Tibial nerve (tissue), 4 donors: Measurements from ENCODE around the gene SDK1. TPM values are rescaled to one million over a fixed set of nuclear protein-coding genes. Genes with fewer than 3 reads are reported as not detected.
A peak's percentile ranks its signal among the peaks of the same experiment; 100 is the strongest.

ENCODE experiments used
- DNase-seq, 2 donors: peaks; one replicate each; pipeline ENCODE4 v3.0.0-alpha.2; 2019; ENCODE audit warnings: low spot score in 2 of 2
- H3K27ac ChIP-seq, 4 donors: fragments of 200-600 bp; sonication (generic) in 3 of 4; one replicate each; pipeline ENCODE4 v1.5.1; 2017 to 2019; ENCODE audit warnings: mild to moderate bottlenecking in 1 of 4
- H3K27me3 ChIP-seq, 2 donors: fragments of 200-600 bp; sonication (generic) in 1 of 2; one replicate each; pipeline versions ENCODE4 v1.5.1 to v1.6.0; 2017 to 2019
- H3K36me3 ChIP-seq, 3 donors: fragments of 200-600 bp; sonication (generic); one replicate each; pipeline ENCODE4 v1.5.1; 2018 to 2019
- H3K4me1 ChIP-seq, 4 donors: fragments of 200-600 bp; sonication (generic) in 3 of 4; one replicate each; pipeline ENCODE4 v1.5.1; 2017 to 2019
- H3K4me3 ChIP-seq, 4 donors: fragments of 200-600 bp; sonication (generic) in 3 of 4; one replicate each; pipeline ENCODE4 v1.5.1; 2017 to 2019; ENCODE audit warnings: mild to moderate bottlenecking in 1 of 4, moderate library complexity in 1 of 4
- H3K9me3 ChIP-seq, 4 donors: fragments of 200-600 bp; sonication (generic) in 3 of 4; one replicate each; pipeline ENCODE4 v1.5.1; 2017 to 2019
- EP300 ChIP-seq, 2 donors: sonication (generic); formaldehyde crosslinking; IDR thresholded peaks; one replicate each; pipeline ENCODE4 v1.6.1; 2017; ENCODE audit warnings: antibody characterized with exemption in 2 of 2, mild to moderate bottlenecking in 1 of 2
- POLR2A ChIP-seq, 2 donors: fragments of 450-650 bp; IDR thresholded peaks; one replicate each; pipeline ENCODE4 v1.6.1; 2017; ENCODE audit warnings: antibody characterized with exemption in 2 of 2, mild to moderate bottlenecking in 2 of 2, moderate library complexity in 2 of 2
- WGBS, 2 donors: methylation state at CpG; one replicate each; pipeline ENCODE4 v1.1.5; 2018; 5-methylcytosine and 5-hydroxymethylcytosine counted together
- total RNA-seq, 4 donors: library from RNA; depleted of rRNA; stranded (reverse); fragments of >200 nt; gene quantifications; one replicate each; pipeline ENCODE4 v1.1.0, GENCODE V29; 2016
- TF ChIP-seq, protein P1 (sequence below), 5 experiments: fragments of 200-600 bp in 3 of 5; fragments of 450-650 bp in 2 of 5; sonication (generic) in 3 of 5; IDR thresholded peaks; one replicate each; pipeline ENCODE4 v1.5.1; 2016 to 2019; ENCODE audit warnings: antibody characterized with exemption in 5 of 5, mild to moderate bottlenecking in 3 of 5, moderate library complexity in 2 of 5

SDK1 gene
- total RNA-seq, 4 donors from 2014 or later, result 8.2 to 16.2 (median 12.9) TPM

- Histone ChIP-seq H3K27me3 (no peaks in the 10 kb centered on the region), H3K27ac (no peak overlapping the region), H3K9me3 (peaks cover 0 to 7% (median 0%) of the 10 kb centered on the region in 4 donors), H3K4me1 (no peaks in the 10 kb centered on the region), H3K36me3 (no peaks in the 10 kb centered on the region), H3K4me3 (no peak overlapping the region)
- DNase-seq, result no peak
- WGBS, 2 donors, result 85 to 86% methylated on average over 17 of the region's 17 CpGs
- TF ChIP-seq EP300 (IDR thresholded peaks at IDR 0.05), result no peak
- TF ChIP-seq, protein P1, sequence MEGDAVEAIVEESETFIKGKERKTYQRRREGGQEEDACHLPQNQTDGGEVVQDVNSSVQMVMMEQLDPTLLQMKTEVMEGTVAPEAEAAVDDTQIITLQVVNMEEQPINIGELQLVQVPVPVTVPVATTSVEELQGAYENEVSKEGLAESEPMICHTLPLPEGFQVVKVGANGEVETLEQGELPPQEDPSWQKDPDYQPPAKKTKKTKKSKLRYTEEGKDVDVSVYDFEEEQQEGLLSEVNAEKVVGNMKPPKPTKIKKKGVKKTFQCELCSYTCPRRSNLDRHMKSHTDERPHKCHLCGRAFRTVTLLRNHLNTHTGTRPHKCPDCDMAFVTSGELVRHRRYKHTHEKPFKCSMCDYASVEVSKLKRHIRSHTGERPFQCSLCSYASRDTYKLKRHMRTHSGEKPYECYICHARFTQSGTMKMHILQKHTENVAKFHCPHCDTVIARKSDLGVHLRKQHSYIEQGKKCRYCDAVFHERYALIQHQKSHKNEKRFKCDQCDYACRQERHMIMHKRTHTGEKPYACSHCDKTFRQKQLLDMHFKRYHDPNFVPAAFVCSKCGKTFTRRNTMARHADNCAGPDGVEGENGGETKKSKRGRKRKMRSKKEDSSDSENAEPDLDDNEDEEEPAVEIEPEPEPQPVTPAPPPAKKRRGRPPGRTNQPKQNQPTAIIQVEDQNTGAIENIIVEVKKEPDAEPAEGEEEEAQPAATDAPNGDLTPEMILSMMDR (IDR thresholded peaks at IDR 0.05), result no peak
- no peak for TF ChIP-seq POLR2A (IDR thresholded peaks at IDR 0.05)
These were observed 802.5 kb downstream of the SDK1 start for GRCh38 chr7:4103352-4104091.

GRCh38 chr7:4107839-4108238, 806.8 kb downstream of the SDK1 start:
- TF ChIP-seq, protein P1 (IDR thresholded peaks at IDR 0.05), result no peak
- Histone ChIP-seq H3K9me3 (peaks cover 0 to 7% (median 0%) of the 10 kb centered on the region in 4 donors), H3K36me3 (peaks cover 0 to 4% (median 0%) of the 10 kb centered on the region in 3 donors), H3K27ac (no peak overlapping the region), H3K4me1 (no peaks in the 10 kb centered on the region), H3K27me3 (no peaks in the 10 kb centered on the region), H3K4me3 (no peak overlapping the region)
- DNase-seq, result no peak
- WGBS, 2 donors, result 88 to 93% methylated on average over 11 of the region's 11 CpGs

GRCh38 chr7:4108951-4109350, 807.9 kb downstream of the SDK1 start:
- 86 to 92% methylated on average over 9 of the region's 9 CpGs for WGBS, 2 donors
- no peaks in the 10 kb centered on the region for H3K27me3 ChIP-seq
- H3K27ac ChIP-seq, result no peak overlapping the region
- no peak overlapping the region for H3K4me3 ChIP-seq
- DNase-seq, result no peak
- no peak for TF ChIP-seq POLR2A (IDR thresholded peaks at IDR 0.05)
- TF ChIP-seq, protein P1 (IDR thresholded peaks at IDR 0.05), result no peak
- TF ChIP-seq EP300 (IDR thresholded peaks at IDR 0.05), result no peak
- H3K36me3 ChIP-seq, result peaks cover 0 to 16% (median 0%) of the 10 kb centered on the region in 3 donors
- peaks cover 0 to 3% (median 0%) of the 10 kb centered on the region in 4 donors for H3K9me3 ChIP-seq
- H3K4me1 ChIP-seq, result no peaks in the 10 kb centered on the region

DNA sequence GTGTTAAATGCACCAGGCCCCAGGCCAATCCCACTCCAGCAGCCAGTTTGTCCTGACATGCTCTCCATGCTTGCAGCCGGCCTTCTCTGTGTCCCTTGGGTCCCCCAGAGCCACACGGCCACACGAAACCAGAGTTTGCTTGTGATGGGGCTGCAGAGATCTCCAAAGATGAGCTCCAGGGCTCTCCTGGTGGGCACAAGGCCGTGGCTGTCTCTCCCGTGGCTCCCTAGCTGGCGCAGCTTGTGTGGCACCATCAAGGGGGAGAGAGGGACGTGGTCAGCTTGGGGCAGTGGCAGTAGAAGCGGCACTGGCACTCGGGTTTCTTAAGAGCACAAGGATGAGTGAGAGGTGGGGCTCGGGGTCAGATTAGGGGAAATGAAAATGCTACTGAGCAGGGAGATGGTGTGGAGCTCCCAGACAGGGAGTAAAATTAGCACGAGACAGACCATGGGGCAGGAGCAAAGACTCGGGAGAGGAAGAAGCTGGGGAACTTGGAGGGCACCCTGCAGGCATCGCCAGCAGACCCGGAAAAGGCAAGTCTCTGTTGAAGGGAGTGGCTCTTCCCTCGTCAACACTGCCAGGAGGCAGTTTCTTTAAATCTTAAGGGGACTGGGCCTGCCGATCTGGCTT, 808.5 kb downstream of the SDK1 start:
- no peaks in the 10 kb centered on the region for H3K27me3 ChIP-seq
- H3K9me3 ChIP-seq, result no peaks in the 10 kb centered on the region
- peak in 1 of 2 donors; percentile 11 for DNase-seq
- no peak overlapping the region for H3K27ac ChIP-seq
- TF ChIP-seq, protein P1 (IDR thresholded peaks at IDR 0.05), result no peak
- TF ChIP-seq POLR2A (IDR thresholded peaks at IDR 0.05) (no peak), EP300 (IDR thresholded peaks at IDR 0.05) (no peak)
- 75 to 83% methylated on average over 16 of the region's 16 CpGs for WGBS, 2 donors
- no peaks in the 10 kb centered on the region for H3K4me1 ChIP-seq
- H3K4me3 ChIP-seq, result no peak overlapping the region
- peaks cover 0 to 22% (median 0%) of the 10 kb centered on the region in 3 donors for H3K36me3 ChIP-seq

DNA sequence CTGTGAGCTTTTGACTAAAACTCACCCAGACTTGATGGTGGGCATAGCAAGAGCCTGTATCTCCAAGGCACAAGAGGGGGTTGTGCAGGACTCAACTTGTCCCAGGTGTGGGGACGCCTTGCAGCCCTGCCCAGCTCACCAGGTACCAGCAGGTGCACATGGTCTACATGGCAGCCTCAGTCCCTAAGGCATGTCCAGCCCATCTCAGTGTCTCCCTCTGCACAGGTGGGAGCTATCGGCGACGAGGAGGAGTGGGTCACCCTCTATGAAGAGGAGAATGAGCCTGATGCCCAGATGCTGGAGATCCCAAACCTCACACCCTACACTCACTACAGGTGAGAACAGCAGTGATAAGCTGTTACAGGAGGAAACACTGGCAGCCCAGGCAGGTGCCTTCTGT, 809.4 kb downstream of the SDK1 start:
- H3K27me3 ChIP-seq, result no peaks in the 10 kb centered on the region
- no peak for DNase-seq
- no peak overlapping the region for H3K27ac ChIP-seq
- H3K4me3 ChIP-seq, result no peak overlapping the region
- 97 to 100% methylated on average over 3 to 4 of the region's 4 CpGs for WGBS, 2 donors
- no peaks in the 10 kb centered on the region for H3K9me3 ChIP-seq
- TF ChIP-seq POLR2A (IDR thresholded peaks at IDR 0.05), result no peak
- TF ChIP-seq EP300 (IDR thresholded peaks at IDR 0.05), result no peak
- TF ChIP-seq, protein P1 (IDR thresholded peaks at IDR 0.05), result no peak
- H3K4me1 ChIP-seq, result no peaks in the 10 kb centered on the region
- H3K36me3 ChIP-seq, result peaks cover 0 to 30% (median 0%) of the 10 kb centered on the region in 3 donors
